Myometrial cell (primary cell): ENCODE measurements around the gene MCTS1. TPM values are rescaled to one million over a fixed set of nuclear protein-coding genes. Genes with fewer than 3 reads are reported as not detected.

Experiments used
- total RNA-seq: library from RNA; depleted of rRNA; stranded (reverse); fragments of >200 nt; gene quantifications from 2 replicates; pipeline ENCODE4 v1.2.3, GENCODE V29; 2015

Gene MCTS1
- total RNA-seq, result 60.3 and 67.9 TPM in 2 replicates

GRCh38 chrX:120603707-120604360 is at the start of gene MCTS1:
TSS of gene MCTS1 (plus strand) at chrX:120604101. CDS start at chrX:120604237, 136 bp downstream.

GRCh38 chrX:120560842-120561633 is 42.9 kb upstream of the MCTS1 start, which contains the start of gene CUL4B:
TSS of gene CUL4B (minus strand) at chrX:120560962. CDS start at chrX:120560638, 324 bp downstream.

GRCh38 chrX:120629667-120630537 is 26.0 kb downstream of the MCTS1 start, which contains the start of gene C1GALT1C1:
TSS of gene C1GALT1C1 (minus strand) at chrX:120630054. CDS start at chrX:120627166, 2,888 bp downstream.

Other genes starting within 250 kb of the MCTS1 start
- gene ATP1B4, start 242.0 kb upstream of the MCTS1 start, total RNA-seq, result not detected in 2 replicates
- gene LAMP2, start 134.8 kb upstream of the MCTS1 start, total RNA-seq, result 170 and 174 TPM in 2 replicates
- gene CUL4B, start 43.1 kb upstream of the MCTS1 start, total RNA-seq, result 76.4 and 80.4 TPM in 2 replicates
- 33.7 and 36.5 TPM in 2 replicates for gene C1GALT1C1, start 26.0 kb downstream of the MCTS1 start, total RNA-seq